GM12865 (cell line): ENCODE results near the gene SMC3.
"Not testable (repeated sequence)": the region's sequence is repeated elsewhere in the genome, so short reads cannot be mapped to it uniquely, and the experiment has no call there.

Experiments
- DNase-seq: peaks from one replicate; pipeline ENCODE4 v3.0.0; 2010; ENCODE audit warnings: low read depth
- H3K4me3 ChIP-seq: 2 replicates; pipeline ENCODE4 v1.5.1; 2011; ENCODE audit warnings: mild to moderate bottlenecking, low read depth, low read length, control low read depth
- TF ChIP-seq, protein P1 (sequence below): IDR thresholded peaks from 2 replicates; pipeline ENCODE4 v1.5.1; 2011; ENCODE audit warnings: low read length, control low read depth, low read depth, inconsistent platforms; ENCODE audit not compliant: insufficient read depth; ENCODE audit errors: missing control alignments

SMC3 gene

GRCh38 chr10:110632591-110633215 lies 65.2 kb downstream of the SMC3 start:
- no peak for DNase-seq
- TF ChIP-seq, protein P1, sequence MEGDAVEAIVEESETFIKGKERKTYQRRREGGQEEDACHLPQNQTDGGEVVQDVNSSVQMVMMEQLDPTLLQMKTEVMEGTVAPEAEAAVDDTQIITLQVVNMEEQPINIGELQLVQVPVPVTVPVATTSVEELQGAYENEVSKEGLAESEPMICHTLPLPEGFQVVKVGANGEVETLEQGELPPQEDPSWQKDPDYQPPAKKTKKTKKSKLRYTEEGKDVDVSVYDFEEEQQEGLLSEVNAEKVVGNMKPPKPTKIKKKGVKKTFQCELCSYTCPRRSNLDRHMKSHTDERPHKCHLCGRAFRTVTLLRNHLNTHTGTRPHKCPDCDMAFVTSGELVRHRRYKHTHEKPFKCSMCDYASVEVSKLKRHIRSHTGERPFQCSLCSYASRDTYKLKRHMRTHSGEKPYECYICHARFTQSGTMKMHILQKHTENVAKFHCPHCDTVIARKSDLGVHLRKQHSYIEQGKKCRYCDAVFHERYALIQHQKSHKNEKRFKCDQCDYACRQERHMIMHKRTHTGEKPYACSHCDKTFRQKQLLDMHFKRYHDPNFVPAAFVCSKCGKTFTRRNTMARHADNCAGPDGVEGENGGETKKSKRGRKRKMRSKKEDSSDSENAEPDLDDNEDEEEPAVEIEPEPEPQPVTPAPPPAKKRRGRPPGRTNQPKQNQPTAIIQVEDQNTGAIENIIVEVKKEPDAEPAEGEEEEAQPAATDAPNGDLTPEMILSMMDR = no peak
- H3K4me3 ChIP-seq = no peak overlapping the region

GRCh38 chr10:110634527-110635209 lies 67.2 kb downstream of the SMC3 start:
- TF ChIP-seq, protein P1 = no peak
- DNase-seq = no peak
- no peak overlapping the region for H3K4me3 ChIP-seq

GRCh38 chr10:110636572-110636931 lies 69.1 kb downstream of the SMC3 start:
- H3K4me3 ChIP-seq = no peak overlapping the region
- DNase-seq = no peak
- TF ChIP-seq, protein P1 = no peak

- no peak for DNase-seq
- TF ChIP-seq, protein P1 = no peak
- no peak overlapping the region for H3K4me3 ChIP-seq
Observed at GRCh38 chr10:110636932-110637557, 69.5 kb downstream of the SMC3 start.

DNA sequence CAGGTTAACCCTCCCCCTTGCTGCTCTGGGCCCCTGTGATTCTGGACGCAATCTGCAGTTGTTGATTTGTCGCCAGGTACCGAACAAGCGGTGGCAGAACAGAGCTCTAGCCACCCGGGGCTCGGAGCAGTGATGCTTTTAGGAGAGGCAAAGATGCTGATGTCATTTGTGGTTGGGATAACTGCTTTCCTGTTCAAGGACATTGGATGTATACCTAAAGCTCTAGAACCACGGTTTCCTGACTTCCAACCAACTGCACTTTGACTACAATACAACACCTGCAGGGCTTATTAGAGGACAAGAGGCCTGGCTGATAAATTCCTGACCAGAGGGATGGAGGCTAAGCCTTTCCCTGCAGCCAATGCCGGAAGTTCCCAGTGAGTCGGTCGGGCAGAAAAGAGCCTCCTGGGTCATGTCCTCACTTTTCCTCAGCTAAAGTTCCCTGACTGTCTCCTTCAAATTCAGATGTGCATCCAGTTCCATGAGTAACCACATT lies 70.1 kb downstream of the SMC3 start:
- H3K4me3 ChIP-seq = no peak overlapping the region
- no peak for DNase-seq
- TF ChIP-seq, protein P1 = no peak

- TF ChIP-seq, protein P1 = no peak
- no peak overlapping the region for H3K4me3 ChIP-seq
- DNase-seq = no peak
Observed at GRCh38 chr10:110638319-110638718, 70.8 kb downstream of the SMC3 start.

- DNase-seq, H3K4me3 ChIP-seq: not testable (repeated sequence)
Observed at GRCh38 chr10:110639046-110639445, 71.6 kb downstream of the SMC3 start.

DNA sequence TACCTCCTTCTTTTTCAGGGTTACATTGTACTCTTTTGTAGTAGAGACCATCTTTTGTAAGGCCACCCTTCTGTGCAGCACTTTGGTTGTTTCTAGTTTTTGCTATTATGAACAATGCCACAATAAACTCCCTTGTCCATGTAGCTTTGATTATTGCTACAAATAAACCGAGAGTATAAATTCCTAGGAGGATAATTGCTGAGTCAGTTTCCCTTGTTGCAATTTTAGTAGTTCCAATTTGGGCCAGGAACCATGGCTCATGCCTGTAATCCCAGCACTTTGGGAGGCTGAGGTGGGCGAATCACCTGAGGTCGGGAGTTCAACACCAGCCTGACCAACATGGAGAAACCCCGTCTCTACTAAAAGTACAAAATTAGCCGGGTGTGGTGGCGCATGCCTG lies 72.4 kb downstream of the SMC3 start:
- H3K4me3 ChIP-seq, DNase-seq: not testable (repeated sequence)
